HPDE6-E6E7 (cell line): ENCODE measurements around the gene DGAT2.
"Not testable (repeated sequence)": the region's sequence is repeated elsewhere in the genome, so short reads cannot be mapped to it uniquely, and the experiment has no call there.

Experiments used
- DNase-seq: peaks from one replicate; pipeline ENCODE4 v3.0.0; 2011; ENCODE audit warnings: missing footprints; ENCODE audit errors: extremely low spot score

DGAT2 gene

DNA sequence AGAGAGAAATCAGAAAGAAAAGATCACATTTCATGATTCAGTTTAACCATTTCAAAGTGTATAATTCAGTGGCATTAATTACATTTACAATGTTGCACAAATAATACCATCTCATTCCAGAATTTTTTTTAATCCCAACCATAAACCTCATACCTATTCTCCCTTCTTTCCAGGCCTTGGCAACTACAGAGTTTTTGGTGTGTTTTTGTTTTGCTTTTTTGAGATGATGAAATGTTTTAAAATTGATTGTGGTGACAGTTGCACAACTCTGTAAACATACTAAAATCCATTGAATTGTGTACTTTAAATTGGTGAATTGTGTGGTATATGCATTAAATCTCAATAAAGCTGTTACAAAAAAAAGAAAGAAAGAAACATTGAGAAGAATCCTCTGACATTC is 13.6 kb upstream of the DGAT2 start:
- not testable (repeated sequence) for DNase-seq

GRCh38 chr11:75757651-75758050 is 10.9 kb upstream of the DGAT2 start:
- no peak for DNase-seq

- no peak for DNase-seq
Observed at GRCh38 chr11:75759832-75760231, 8.7 kb upstream of the DGAT2 start.

DNA sequence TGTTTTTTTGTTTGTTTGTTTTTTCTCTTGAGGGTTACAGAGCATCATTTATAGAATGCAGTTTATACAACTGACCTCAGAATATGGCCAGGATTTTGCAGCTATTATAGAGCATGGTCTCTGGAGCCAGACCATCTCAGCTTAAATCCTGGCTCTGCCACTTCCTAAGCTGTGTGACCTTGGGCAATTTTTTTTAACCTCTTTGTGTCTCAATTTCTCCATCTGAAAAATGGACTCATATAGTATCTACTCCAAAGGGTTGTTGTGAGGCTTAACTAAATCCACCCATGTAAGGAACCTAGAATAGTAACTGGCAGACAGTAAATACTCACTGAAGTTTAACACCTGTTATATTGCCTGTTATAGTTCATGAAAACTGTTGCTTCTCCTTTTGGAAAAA is 8.3 kb upstream of the DGAT2 start:
- no peak for DNase-seq

DNA sequence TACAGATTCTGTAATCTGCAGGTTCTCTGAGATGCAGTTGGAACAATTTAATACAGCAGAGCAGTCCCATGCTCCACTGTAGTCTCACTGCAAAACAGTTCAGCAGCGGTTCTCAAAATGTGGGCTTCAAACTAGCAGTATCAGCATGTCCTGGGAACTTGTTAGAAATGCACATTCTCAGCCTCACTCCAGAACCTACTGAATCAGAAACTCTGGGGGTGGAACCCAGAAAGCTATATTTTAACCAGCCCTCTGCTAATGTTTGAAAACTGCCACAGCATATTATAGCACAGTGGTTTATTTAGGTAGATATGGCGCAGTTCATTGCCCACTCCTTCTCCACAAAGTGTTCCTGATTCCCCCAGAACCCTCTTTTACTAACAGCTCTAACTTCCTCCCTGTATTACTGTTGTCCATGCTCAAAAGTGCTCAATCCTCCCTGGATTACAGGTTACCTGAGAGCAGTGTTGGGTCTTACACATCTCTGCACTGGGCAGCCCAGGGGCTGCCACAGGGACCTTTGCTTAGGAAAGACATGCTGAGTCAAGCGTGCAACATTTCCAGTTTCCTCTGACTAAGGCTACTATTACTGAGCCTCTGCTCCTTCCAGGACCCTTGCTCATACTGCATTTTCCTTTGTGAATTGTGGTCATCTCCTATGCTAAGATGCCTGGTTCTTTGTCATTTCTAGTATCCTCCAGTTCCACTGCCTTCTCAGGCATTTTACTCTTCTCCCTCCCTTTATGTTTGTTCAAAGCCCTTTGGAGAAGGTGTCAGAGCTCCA is 7.7 kb upstream of the DGAT2 start:
- DNase-seq: peak; percentile 58

GRCh38 chr11:75762158-75762557 is 6.4 kb upstream of the DGAT2 start:
- DNase-seq: no peak

DNA sequence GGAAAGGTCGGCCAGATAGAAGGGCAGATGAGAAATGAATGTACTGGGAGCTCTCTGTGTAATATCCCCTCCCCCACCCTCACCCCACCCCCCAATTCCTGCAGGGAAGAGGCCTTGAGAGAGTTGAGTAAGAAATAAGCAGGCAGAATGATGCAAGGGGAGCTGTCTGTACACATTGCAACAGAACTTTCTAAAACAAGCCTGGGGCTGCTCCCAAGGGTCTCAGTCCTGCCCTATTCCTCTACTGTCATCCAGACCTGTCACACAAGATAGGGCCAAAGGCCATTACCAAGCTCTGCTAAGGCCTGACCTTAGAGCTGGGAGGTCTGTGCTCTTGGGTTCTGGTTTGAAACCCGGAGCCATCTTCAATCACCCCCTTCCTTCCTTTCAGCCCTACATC is 5.7 kb upstream of the DGAT2 start:
- DNase-seq: no peak

GRCh38 chr11:75763846-75764245 is 4.7 kb upstream of the DGAT2 start:
- DNase-seq: no peak

DNA sequence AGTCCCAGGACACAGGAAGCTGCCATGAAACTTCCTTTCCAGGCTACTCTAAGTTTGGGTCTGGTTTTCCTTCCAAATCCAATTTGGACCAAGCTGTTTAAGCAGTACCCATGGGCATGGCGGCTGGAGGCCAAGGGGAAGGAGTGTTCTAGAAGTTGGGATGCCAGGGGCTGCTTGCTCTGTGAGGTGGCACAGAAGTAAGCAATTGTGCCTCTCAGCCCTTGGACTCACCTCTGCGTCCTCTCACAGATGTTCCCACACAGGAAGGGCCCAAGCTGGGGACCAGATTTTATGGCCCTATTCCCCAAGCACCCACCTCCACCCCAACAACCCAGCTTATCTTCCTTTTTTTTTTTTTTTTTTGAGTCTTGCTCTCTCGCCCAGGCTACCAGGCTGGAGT is 3.5 kb upstream of the DGAT2 start:
- DNase-seq: no peak

- DNase-seq: no peak
Observed at GRCh38 chr11:75766443-75767227, 1.9 kb upstream of the DGAT2 start.

- DNase-seq: no peak
Observed at GRCh38 chr11:75767228-75767572, 1.4 kb upstream of the DGAT2 start.

DNA sequence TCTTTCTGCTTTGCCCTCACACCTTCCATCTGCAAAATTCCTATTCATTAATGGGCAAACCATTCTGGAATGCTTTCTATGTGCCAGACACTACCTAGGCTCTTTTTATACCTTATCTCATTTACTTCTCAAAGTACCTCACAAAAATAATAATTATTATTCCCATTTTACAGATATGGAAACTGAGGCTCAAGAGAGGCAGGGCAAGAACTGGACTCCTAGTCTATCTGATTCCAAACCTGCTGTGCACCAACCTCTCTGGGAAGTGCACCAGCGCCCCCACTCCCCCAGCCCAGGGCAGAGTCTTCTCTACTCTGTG is 826 bp upstream of the DGAT2 start:
- DNase-seq: no peak

- DNase-seq: no peak
Observed at GRCh38 chr11:75768909-75769771, 562 bp downstream of the DGAT2 start.

DNA sequence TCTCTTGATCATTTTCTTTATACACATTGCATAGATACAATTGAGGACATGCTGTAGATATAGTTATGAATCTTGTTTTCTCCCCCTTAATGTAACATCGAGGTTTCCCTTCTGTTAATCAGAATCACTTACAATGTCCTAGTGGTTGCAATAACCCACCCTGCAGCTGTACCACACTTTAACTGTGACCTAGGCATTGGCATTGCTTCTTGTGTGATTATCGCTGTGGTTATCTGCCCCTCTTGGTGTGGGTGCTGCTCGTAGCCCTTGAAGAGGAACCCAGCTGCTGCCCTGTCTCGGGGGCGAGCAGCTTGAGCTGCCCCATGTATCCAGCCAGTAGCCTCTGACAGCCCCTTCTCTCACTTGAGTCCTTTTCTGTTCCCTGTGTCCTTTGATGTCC is 1.5 kb downstream of the DGAT2 start:
- no peak for DNase-seq

GRCh38 chr11:75771646-75772410 is 3.2 kb downstream of the DGAT2 start:
- peak; percentile 49 for DNase-seq

GRCh38 chr11:75773595-75774353 is 5.2 kb downstream of the DGAT2 start:
- no peak for DNase-seq

DNA sequence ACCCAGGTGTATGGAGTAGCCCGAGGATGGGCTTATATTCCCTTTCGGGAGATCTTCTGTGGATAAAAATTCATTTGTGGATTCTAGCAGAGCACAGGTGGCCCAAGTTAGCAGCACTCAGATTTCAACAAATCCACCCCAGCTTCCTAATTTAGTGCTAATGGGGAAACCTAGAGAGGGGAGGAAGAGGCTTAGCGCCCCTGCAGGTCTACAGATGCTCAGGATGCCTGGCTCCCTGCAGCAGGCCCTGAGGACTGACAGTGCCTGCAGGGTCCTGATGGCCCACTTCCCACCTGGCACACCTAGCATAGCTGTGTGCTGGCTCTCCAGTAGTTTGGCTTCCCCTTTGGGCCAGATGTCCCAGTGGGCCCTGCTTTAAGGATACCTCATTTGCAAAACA is 6.5 kb downstream of the DGAT2 start:
- DNase-seq: no peak

- no peak for DNase-seq
Observed at GRCh38 chr11:75776546-75776945, 8.0 kb downstream of the DGAT2 start.

DNA sequence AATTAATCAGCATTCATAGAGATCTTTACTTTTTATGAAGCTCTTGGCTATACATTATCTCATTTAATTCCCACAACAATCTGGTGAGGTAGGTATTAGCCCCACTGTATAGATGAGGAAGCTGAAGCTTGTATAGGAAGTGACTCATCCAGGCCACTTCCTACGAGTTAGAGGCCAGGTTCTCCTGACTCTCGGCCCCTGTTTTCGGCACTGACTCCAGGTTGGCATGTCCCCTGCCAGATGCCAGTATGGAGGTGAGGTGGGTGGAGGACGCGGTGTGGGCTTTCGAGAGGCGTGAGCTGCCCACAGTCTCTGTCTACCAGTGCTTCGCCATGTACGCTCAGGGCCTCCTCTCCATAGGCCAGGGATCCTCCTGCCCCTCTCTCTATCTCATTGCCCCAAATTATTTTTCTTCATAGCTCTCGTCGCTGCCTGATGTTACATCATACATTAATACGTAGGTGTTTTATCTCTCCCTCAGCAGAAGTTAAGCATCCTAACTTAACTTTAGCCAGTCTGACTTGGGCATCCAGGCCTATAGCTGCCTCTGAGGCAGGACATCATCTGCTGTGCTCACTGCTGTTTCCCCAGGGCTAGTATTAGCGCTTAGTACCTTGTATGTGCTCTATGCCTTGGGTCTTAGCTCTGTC is 9.0 kb downstream of the DGAT2 start:
- no peak for DNase-seq

GRCh38 chr11:75778962-75779361 is 10.4 kb downstream of the DGAT2 start:
- DNase-seq: no peak

DNA sequence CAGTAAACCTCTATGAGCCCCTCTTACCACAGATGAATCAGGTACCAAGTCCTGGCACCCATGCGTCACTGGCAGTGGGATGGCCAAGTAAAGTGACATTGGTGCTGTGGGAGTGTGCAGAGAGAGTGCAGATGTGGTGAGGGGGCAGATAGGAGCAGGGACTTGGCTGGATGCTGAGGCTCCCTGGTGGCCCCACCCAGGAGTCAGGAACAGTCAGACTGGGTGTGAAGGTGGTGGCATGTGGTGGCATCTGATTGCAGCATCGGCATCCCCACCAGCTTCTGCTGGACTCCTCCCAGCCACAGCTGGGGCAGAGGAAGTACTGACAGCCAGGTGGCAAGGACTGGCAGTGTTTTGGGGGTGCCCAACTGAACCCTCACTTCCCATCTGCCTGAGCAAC is 11.4 kb downstream of the DGAT2 start:
- DNase-seq: no peak
